Measurements from ENCODE around the gene ZFP64. TPM values are rescaled to one million over a fixed set of nuclear protein-coding genes. Genes with fewer than 3 reads are reported as not detected.
"Not testable (repeated sequence)": the region's sequence is repeated elsewhere in the genome, so short reads cannot be mapped to it uniquely, and the experiment has no call there.

The ZFP64 gene
- total RNA-seq, 6 experiments from 2014 or later: 23.0 to 24.3 (median 23.8) TPM

GRCh38 chr20:52234302-52235045 is 42.9 kb upstream of the ZFP64 start:
- Mint-ChIP-seq H3K4me1 (ENCODE audit: low read depth) (no peaks in the 10 kb centered on the region), H3K9me3 (no peaks in the 10 kb centered on the region), H3K27ac (no peak overlapping the region), H3K27me3 (ENCODE audit: insufficient read depth) (peaks cover 3% of the 10 kb centered on the region), H3K36me3 (ENCODE audit: low read depth) (no peaks in the 10 kb centered on the region), H3K4me3 (no peak overlapping the region)
- no peak for DNase-seq
- no peak for TF ChIP-seq CTCF (IDR thresholded peaks at IDR 0.05)

GRCh38 chr20:52231230-52231746 is 39.7 kb upstream of the ZFP64 start:
- Mint-ChIP-seq H3K4me1 (ENCODE audit: low read depth) (no peaks in the 10 kb centered on the region), H3K27me3 (ENCODE audit: insufficient read depth) (peaks cover 6% of the 10 kb centered on the region; the same call in 1 of the 2 replicates), H3K9me3 (no peaks in the 10 kb centered on the region), H3K36me3 (ENCODE audit: low read depth) (no peaks in the 10 kb centered on the region), H3K27ac (no peak overlapping the region), H3K4me3 (no peak overlapping the region)
- TF ChIP-seq CTCF (IDR thresholded peaks at IDR 0.05): no peak
- DNase-seq: no peak

- no peak overlapping the region for H3K27ac Mint-ChIP-seq
- H3K9me3 Mint-ChIP-seq: no peaks in the 10 kb centered on the region
- peaks cover 6% of the 10 kb centered on the region; the same call in 1 of the 2 replicates for H3K27me3 Mint-ChIP-seq (ENCODE audit: insufficient read depth)
- H3K36me3 Mint-ChIP-seq (ENCODE audit: low read depth): no peaks in the 10 kb centered on the region
- DNase-seq: no peak
- H3K4me1 Mint-ChIP-seq (ENCODE audit: low read depth): no peaks in the 10 kb centered on the region
- TF ChIP-seq CTCF (IDR thresholded peaks at IDR 0.05): no peak
- no peak overlapping the region for H3K4me3 Mint-ChIP-seq
Observed at GRCh38 chr20:52230409-52230808, 38.8 kb upstream of the ZFP64 start.

- not testable (repeated sequence) for H3K9me3 Mint-ChIP-seq; H3K4me3 Mint-ChIP-seq; H3K4me1 Mint-ChIP-seq (ENCODE audit: low read depth); H3K27ac Mint-ChIP-seq; H3K27me3 Mint-ChIP-seq (ENCODE audit: insufficient read depth); DNase-seq; H3K36me3 Mint-ChIP-seq (ENCODE audit: low read depth)
Observed at GRCh38 chr20:52229346-52229745, 37.8 kb upstream of the ZFP64 start.

GRCh38 chr20:52226370-52226769 is 34.8 kb upstream of the ZFP64 start:
- no peak for TF ChIP-seq CTCF (IDR thresholded peaks at IDR 0.05)
- no peak for DNase-seq
- Mint-ChIP-seq H3K4me1 (ENCODE audit: low read depth) (no peaks in the 10 kb centered on the region), H3K27me3 (ENCODE audit: insufficient read depth) (peaks cover 9% of the 10 kb centered on the region), H3K27ac (no peak overlapping the region), H3K4me3 (no peak overlapping the region), H3K9me3 (peaks cover 4% of the 10 kb centered on the region; the same call in 1 of the 2 replicates), H3K36me3 (ENCODE audit: low read depth) (no peaks in the 10 kb centered on the region)

- TF ChIP-seq CTCF (IDR thresholded peaks at IDR 0.05): no peak
- peaks cover 6% of the 10 kb centered on the region; the same call in 1 of the 2 replicates for H3K9me3 Mint-ChIP-seq
- no peak for DNase-seq
- no peak overlapping the region for H3K27ac Mint-ChIP-seq
- H3K36me3 Mint-ChIP-seq (ENCODE audit: low read depth): no peaks in the 10 kb centered on the region
- no peaks in the 10 kb centered on the region for H3K4me1 Mint-ChIP-seq (ENCODE audit: low read depth)
- H3K27me3 Mint-ChIP-seq (ENCODE audit: insufficient read depth): peaks cover 11% of the 10 kb centered on the region
- H3K4me3 Mint-ChIP-seq: no peak overlapping the region
Observed at GRCh38 chr20:52224920-52225319, 33.3 kb upstream of the ZFP64 start.

- not testable (repeated sequence) for H3K27me3 Mint-ChIP-seq (ENCODE audit: insufficient read depth); H3K36me3 Mint-ChIP-seq (ENCODE audit: low read depth); H3K9me3 Mint-ChIP-seq; DNase-seq; H3K27ac Mint-ChIP-seq; H3K4me3 Mint-ChIP-seq; H3K4me1 Mint-ChIP-seq (ENCODE audit: low read depth)
Observed at GRCh38 chr20:52221362-52221761, 29.8 kb upstream of the ZFP64 start.

- H3K27me3 Mint-ChIP-seq (ENCODE audit: insufficient read depth); H3K9me3 Mint-ChIP-seq; DNase-seq; H3K27ac Mint-ChIP-seq; H3K36me3 Mint-ChIP-seq (ENCODE audit: low read depth); H3K4me3 Mint-ChIP-seq; H3K4me1 Mint-ChIP-seq (ENCODE audit: low read depth): not testable (repeated sequence)
Observed at GRCh38 chr20:52220891-52221290, 29.3 kb upstream of the ZFP64 start.

Data from HFFc6 (cell line).